Ishikawa (cell line): ENCODE measurements around the gene CNTN2.

Source experiments
- CEBPB ChIP-seq: IDR thresholded peaks from 2 replicates; pipeline ENCODE4 v1.6.1; 2012
- CREB1 ChIP-seq: IDR thresholded peaks from 2 replicates; pipeline ENCODE4 v1.6.1; 2012; ENCODE audit warnings: low read depth
- EGR1 ChIP-seq: IDR thresholded peaks from 2 replicates; pipeline ENCODE4 v1.6.1; 2012
- EP300 ChIP-seq: IDR thresholded peaks from 2 replicates; pipeline ENCODE4 v1.6.1; 2012; ENCODE audit warnings: borderline replicate concordance
- FOXM1 ChIP-seq: IDR thresholded peaks from 2 replicates; pipeline ENCODE4 v1.6.1; 2012; ENCODE audit warnings: low read depth, borderline replicate concordance
- MAX ChIP-seq: IDR thresholded peaks from 2 replicates; pipeline ENCODE4 v1.6.1; 2012
- NFIC ChIP-seq: IDR thresholded peaks from 2 replicates; pipeline ENCODE4 v1.6.1; 2012
- RAD21 ChIP-seq: IDR thresholded peaks from 2 replicates; pipeline ENCODE4 v1.6.1; 2012; ENCODE audit warnings: low read depth
- REST ChIP-seq: IDR thresholded peaks from 2 replicates; pipeline ENCODE4 v1.6.1; 2012; ENCODE audit warnings: low read depth, mild to moderate bottlenecking
- TAF1 ChIP-seq: IDR thresholded peaks from 2 replicates; pipeline ENCODE4 v1.6.1; 2012; ENCODE audit warnings: low read depth, mild to moderate bottlenecking
- TCF12 ChIP-seq: IDR thresholded peaks from 2 replicates; pipeline ENCODE4 v1.6.1; 2012; ENCODE audit warnings: low read depth
- TEAD4 ChIP-seq: IDR thresholded peaks from 2 replicates; pipeline ENCODE4 v1.6.1; 2012
- YY1 ChIP-seq: IDR thresholded peaks from 2 replicates; pipeline ENCODE4 v1.6.1; 2012; ENCODE audit warnings: low read depth
- ZBTB7A ChIP-seq: IDR thresholded peaks from 2 replicates; pipeline ENCODE4 v1.6.1; 2012; ENCODE audit warnings: low read depth
- TF ChIP-seq, protein P1 (sequence below): IDR thresholded peaks from 2 replicates; pipeline ENCODE4 v1.6.1; 2012

CNTN2 gene

GRCh38 chr1:204997591-204998355 lies 45.2 kb upstream of the CNTN2 start:
- TF ChIP-seq FOXM1, result no peak
- TF ChIP-seq ZBTB7A, result no peak
- TF ChIP-seq NFIC, result no peak
- TF ChIP-seq TCF12, result no peak

DNA sequence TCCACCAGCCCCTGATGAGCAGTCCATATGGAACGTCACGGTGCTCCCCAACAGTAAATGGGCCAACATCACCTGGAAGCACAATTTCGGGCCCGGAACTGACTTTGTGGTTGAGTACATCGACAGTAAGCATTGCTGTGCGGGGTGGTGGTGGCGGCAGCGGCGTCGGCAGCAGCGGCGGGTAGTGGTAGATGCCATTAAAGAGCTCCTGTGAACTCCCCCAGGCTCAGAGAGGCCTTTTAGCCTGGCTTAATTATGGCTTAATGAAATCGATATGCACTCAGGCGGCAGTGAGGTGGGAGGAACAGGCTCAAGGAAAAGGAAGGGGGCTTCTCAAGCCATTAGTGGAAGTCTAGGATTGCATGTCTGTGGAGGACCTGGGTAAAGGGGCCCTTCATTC lies 41.9 kb upstream of the CNTN2 start:
- TF ChIP-seq NFIC (no peak), YY1 (no peak), TAF1 (no peak), MAX (no peak), EGR1 (no peak), TEAD4 (no peak), CEBPB (no peak), RAD21 (no peak), REST (no peak), EP300 (no peak), TCF12 (no peak), ZBTB7A (no peak), CREB1 (no peak), FOXM1 (no peak)
- TF ChIP-seq, protein P1, sequence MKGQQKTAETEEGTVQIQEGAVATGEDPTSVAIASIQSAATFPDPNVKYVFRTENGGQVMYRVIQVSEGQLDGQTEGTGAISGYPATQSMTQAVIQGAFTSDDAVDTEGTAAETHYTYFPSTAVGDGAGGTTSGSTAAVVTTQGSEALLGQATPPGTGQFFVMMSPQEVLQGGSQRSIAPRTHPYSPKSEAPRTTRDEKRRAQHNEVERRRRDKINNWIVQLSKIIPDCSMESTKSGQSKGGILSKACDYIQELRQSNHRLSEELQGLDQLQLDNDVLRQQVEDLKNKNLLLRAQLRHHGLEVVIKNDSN, result no peak

DNA sequence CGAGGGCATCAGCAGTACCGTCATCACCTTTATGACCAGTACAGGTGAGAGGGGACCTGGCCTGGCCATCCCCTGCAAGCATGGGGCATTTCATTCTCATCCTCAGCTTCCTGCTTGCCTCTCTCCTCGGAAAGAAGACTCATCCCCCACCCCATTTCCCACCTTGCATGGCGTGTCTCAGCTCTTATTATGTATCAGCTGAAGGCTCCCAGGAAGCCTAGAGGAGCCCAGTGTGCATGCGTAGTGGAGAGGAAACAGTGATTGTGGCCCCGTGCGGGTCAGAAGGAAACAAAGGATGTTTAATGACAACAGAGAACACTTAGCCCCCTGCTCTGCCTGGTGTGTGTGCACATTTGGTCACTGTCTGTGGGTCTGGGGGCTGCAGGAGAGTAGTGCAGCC lies 40.3 kb upstream of the CNTN2 start:
- no peak for TF ChIP-seq CEBPB
- no peak for TF ChIP-seq MAX
- no peak for TF ChIP-seq YY1
- no peak for TF ChIP-seq FOXM1
- no peak for TF ChIP-seq ZBTB7A
- TF ChIP-seq RAD21, result no peak
- TF ChIP-seq TAF1, result no peak

DNA sequence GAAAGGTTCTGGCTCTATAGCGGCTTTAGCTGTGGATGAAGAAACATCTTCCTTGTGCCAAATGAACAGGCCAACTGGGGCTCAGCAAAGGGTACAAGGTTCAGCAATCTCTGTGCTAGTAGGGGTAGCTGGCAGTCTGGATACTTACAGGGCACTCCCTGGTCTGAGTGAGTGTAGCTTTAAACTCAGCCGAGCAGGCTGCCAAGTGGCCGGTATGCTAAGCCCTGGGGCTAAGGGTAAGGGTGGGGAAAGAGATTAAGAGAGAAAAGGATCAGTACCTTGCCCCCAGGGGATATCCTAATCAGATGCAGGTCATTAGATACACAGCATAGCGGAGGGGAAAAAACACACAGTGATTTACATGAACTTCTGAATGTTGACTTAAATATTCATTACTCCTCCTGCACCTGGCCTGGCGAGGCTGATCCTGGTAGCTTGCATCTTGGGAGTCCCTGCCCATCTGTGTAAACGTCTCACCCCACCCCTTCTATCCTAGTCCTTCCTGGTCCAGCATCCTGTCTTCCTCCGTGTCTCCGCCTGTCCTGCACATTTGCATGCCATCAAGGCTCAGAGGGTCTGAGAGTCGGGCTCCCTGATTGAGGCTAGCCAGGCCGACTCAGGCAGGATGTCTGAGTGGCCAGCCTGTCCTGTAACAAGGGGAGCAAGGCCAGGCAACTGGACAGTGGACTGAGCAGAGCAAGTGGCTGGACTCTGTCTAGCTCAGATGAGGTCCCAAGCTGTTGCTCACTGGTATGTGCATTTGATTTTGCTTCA lies 39.5 kb upstream of the CNTN2 start:
- TF ChIP-seq MAX (no peak), FOXM1 (no peak), EGR1 (no peak), TAF1 (no peak), TCF12 (no peak), ZBTB7A (no peak), REST (no peak), YY1 (no peak), CEBPB (no peak)

DNA sequence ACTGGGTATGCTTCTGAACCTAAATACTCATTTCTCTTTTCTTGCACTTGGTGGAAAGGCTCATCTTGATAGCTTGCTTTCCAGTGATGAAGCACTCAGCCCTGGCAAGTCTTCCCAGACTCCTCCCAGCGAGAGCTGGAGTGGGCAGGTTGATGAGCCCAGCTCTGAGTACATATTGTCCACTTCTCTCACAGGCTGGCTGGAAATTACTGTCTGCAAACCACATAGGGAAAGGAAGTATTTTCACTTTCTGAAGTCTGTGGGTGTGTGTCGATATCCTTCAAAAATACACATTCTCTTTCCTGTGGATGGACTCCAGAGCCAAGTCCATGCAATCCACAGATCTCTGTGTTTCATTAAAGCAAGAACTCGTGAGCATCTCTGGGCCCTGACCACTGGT lies 38.7 kb upstream of the CNTN2 start:
- TF ChIP-seq CREB1, result no peak

- TF ChIP-seq REST, result no peak
- TF ChIP-seq TEAD4, result no peak
- TF ChIP-seq MAX, result no peak
- no peak for TF ChIP-seq FOXM1
- TF ChIP-seq TCF12, result no peak
- no peak for TF ChIP-seq RAD21
- TF ChIP-seq, protein P1, result no peak
- no peak for TF ChIP-seq EGR1
- no peak for TF ChIP-seq CEBPB
- TF ChIP-seq NFIC, result no peak
- no peak for TF ChIP-seq TAF1
- TF ChIP-seq YY1, result no peak
- TF ChIP-seq EP300, result no peak
- TF ChIP-seq ZBTB7A, result no peak
- TF ChIP-seq CREB1, result no peak
These were observed 34.1 kb upstream of the CNTN2 start for GRCh38 chr1:205008896-205009295.
